Effector memory CD4-positive, alpha-beta T cell (primary cell): ENCODE data around the gene PTPRH.

Experiments
- DNase-seq, 3 donors: peaks; one replicate each; pipeline ENCODE4 v3.0.0-alpha.2; 2020
- H3K27ac ChIP-seq: 2 replicates; pipeline ENCODE4 v1.7.0; 2013; ENCODE audit warnings: mild to moderate bottlenecking, low read length, moderate library complexity; ENCODE audit not compliant: insufficient read depth, poor library complexity, severe bottlenecking
- H3K27me3 ChIP-seq: replicated peaks from 2 replicates; pipeline ENCODE4 v1.7.0; 2013; ENCODE audit warnings: mild to moderate bottlenecking, low read length; ENCODE audit not compliant: insufficient read depth, control insufficient read depth, poor library complexity, severe bottlenecking
- H3K36me3 ChIP-seq: 2 replicates; pipeline ENCODE4 v1.7.0; 2013; ENCODE audit warnings: mild to moderate bottlenecking, low read length, moderate library complexity; ENCODE audit not compliant: control insufficient read depth, insufficient read depth
- H3K4me1 ChIP-seq: 2 replicates; pipeline ENCODE4 v1.7.0; 2013; ENCODE audit warnings: low read length, mild to moderate bottlenecking; ENCODE audit not compliant: control insufficient read depth, insufficient read depth, poor library complexity, severe bottlenecking
- H3K4me3 ChIP-seq: 2 replicates; pipeline ENCODE4 v1.7.0; 2013; ENCODE audit warnings: low read length, low read depth, mild to moderate bottlenecking; ENCODE audit not compliant: insufficient read depth, poor library complexity, severe bottlenecking
- H3K9me3 ChIP-seq: 2 replicates; pipeline ENCODE4 v1.7.0; 2013; ENCODE audit warnings: mild to moderate bottlenecking, low read length, moderate library complexity; ENCODE audit not compliant: control insufficient read depth

The PTPRH gene

DNA sequence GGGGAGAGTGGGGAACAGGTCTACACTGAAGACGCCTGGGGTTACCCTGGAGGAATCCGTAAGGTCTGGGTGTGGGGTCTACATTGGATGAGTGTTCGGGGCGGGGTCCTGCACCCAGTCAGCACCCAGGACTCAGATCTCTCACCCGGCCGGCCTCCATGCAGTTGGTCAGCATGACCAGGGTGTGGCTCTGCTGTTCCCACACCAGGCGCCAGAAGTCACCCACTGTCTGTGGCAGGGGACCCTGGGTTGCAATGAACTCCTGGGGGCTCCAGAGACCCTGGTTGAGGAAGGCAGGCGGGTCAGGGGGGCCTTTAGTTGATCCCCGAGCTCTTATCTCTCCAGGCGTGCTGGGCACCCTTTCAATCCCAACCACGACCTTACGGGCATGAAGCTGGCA, 23.2 kb downstream of the PTPRH start:
- H3K4me3 ChIP-seq: no peak overlapping the region
- H3K9me3 ChIP-seq: no peaks in the 10 kb centered on the region
- H3K4me1 ChIP-seq: no peaks in the 10 kb centered on the region
- no peaks in the 10 kb centered on the region for H3K27me3 ChIP-seq
- no peak overlapping the region for H3K27ac ChIP-seq
- no peaks in the 10 kb centered on the region for H3K36me3 ChIP-seq
- no peak for DNase-seq

DNA sequence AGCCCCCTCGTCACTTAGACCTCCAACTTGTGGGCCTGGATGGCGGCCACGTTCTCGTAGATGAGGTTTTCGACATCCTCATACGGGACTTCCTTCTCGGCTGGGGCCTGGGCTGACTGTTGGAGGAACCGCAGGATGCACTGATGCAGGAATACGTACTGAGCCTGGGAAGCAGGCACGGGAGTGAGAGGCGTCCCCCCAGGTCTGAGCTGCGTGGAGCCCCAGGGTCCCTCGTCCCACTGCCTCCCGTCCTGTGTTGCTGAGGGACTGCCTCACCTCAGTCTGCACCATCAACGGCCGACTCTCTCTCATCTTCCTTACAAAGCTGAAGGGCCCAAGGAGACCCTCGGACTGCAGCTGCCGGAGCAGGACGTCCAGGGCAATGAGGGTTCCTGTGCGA, 27.6 kb downstream of the PTPRH start:
- DNase-seq: no peak
- Histone ChIP-seq H3K27ac (no peak overlapping the region), H3K4me3 (no peak overlapping the region), H3K9me3 (no peaks in the 10 kb centered on the region), H3K4me1 (peaks cover 20% of the 10 kb centered on the region), H3K27me3 (peaks cover 29% of the 10 kb centered on the region), H3K36me3 (no peaks in the 10 kb centered on the region)

DNA sequence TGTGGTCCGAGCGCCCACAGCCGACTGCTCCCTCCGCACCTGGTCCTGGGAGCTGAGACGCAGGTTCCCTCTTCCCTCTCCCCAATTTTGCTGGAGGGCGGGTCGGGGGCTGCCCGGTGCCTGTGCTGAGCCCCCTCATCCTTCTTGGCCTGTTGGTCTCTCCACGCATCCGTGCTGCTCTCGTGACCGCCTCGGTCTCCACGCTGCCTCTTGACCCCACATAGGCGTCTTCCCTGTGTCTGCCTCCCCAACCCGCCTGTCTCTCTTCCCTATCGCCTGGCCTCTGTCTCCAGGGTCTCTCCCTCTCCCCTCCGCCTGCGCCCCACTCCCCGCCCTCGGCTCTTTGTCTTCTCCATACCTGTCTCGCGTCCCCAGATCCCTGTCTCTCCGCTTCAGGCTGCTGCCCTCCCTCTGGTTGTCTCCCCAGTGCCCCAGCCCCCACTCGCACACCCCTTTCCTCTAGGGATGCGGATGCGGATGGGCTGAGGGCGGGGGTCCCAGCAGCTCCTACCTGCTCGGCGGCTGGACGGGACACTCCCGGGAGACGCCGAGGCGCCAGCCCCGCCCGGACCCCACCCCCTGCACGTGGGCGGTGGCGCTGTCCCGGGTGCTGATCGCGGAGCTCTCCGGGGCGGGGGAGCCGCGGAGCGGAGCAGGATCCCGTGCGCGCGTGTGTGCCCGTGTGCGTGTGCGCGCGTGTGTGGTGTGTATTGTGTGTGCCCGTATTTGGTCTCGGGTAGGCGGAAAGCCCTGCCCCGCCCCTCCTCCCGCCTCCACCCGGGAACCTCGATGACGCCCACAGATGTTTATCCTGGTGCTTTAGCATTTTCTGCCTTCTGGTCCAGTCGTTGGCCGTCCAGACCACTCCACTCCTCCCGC, 29.5 kb downstream of the PTPRH start, which contains the start of gene SYT5:
Gene SYT5 (minus strand): TSS at position 684 of the 879 bp plus-strand sequence. CDS start 1,248 bp downstream, outside the sequence.
- H3K4me3 ChIP-seq: peak within 1 kb of the TSS; percentile 44
- DNase-seq: peak in 2 of 3 donors; percentile 27 to 33
- no peaks in the 10 kb centered on the region for H3K36me3 ChIP-seq
- peak within 1 kb of the TSS; percentile 36 for H3K27ac ChIP-seq
- no peaks in the 10 kb centered on the region for H3K9me3 ChIP-seq
- peaks cover 37% of the 10 kb centered on the region for H3K27me3 ChIP-seq
- peaks cover 20% of the 10 kb centered on the region for H3K4me1 ChIP-seq

DNA sequence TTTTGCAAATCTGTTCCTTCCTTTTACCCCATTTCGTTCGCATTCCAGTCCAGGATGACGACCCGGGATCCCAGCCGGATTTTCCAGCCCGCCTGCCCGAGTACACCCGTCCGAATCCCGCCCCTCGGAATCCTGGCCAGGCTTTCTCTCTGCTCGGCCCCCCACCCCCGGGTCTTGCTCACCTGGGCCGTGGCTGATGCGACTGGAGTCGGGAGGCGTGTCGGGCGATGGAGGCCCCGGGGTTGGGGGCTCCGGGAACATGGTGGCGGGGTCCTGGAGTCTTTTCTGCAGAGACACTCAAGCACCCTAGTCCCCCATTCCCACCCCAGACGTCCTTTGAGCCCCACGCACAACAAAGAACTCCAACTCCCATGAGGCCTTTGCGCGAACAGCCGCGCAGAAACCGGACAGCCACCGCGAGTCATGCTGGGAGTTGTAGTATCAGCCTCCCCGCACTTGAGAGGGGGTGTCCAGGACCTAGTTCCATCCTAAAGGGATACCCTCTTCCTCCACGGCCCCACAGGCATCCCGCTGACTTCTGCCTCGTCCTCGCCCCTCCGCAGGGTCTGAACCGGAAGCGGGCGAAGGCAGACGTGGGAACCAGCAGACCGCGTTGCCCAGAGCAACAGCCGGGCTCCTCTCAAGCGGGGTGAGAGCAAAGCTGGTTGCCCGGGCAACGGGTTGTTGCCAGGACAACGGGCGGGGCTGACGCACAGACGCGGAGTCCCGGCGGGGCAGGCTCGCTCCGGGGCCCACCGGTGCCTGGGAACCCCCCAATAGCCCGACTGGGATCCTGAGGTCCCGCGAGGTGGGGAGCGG, 30.3 kb downstream of the PTPRH start:
- no peaks in the 10 kb centered on the region for H3K36me3 ChIP-seq
- H3K4me3 ChIP-seq: peak overlapping the region; percentile 44
- peaks cover 25% of the 10 kb centered on the region for H3K4me1 ChIP-seq
- peak; percentile 92 to 95 (median 94) for DNase-seq
- H3K9me3 ChIP-seq: no peaks in the 10 kb centered on the region
- H3K27ac ChIP-seq: peak overlapping the region; percentile 36
- H3K27me3 ChIP-seq: peaks cover 46% of the 10 kb centered on the region

DNA sequence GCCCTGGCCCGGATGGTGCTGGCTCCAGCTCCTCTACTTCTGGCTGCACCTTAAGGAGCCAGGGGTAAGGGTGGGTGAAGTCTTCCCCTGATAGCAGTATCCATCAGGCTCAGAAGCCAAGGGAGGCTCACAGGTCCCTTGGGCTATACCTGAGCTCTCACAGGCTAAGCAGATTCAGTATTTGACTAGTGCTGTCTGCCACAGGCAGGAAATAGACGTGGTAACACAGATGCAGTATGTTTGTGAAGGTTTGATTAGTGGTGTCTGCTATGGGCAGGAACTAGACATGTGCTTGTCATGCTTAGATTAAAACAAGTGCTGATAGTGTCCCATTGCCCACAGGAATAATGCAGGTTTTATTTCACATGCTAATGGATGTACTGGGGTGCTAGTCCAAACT, 33.2 kb downstream of the PTPRH start:
- Histone ChIP-seq H3K36me3 (no peaks in the 10 kb centered on the region), H3K9me3 (no peaks in the 10 kb centered on the region), H3K4me3 (no peak overlapping the region), H3K4me1 (peaks cover 32% of the 10 kb centered on the region), H3K27ac (no peak overlapping the region), H3K27me3 (peaks cover 55% of the 10 kb centered on the region)
- DNase-seq: no peak

DNA sequence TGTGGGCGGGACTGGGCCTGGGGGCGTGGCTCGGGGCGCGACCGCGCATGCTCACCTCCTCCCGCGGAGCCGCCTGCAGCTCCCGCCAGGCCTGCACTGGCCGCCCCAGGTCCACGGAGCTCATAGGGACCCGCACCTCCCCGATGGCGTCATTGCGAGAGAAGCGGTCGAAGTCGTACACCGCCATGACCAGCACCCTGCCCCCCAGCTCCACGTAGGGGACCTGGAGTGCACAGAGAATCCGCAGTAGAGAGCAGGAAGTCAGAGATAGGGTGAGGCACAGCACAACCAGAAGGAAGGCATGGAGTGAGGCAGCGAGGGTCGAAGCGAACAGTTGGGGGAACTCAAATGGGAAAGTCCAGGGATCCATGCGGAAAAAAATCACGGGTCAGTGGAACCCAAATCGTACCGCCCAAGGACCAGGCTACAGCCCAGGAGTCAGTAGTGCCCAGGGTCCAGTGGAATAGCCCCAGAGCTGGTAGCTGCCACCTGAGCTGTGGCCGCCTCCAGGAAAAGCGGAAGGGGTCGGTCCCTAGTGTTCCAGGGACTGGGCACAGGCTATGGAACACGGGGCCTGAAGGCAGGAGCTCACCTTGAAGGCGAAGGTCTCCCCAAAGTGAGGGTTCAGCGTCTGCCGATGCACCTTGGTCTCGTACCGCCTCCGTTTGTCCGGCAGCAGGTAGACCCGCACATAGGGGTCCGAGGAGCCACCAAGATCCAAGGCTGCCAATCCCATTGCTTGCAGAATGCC, 34.0 kb downstream of the PTPRH start:
- H3K36me3 ChIP-seq: no peaks in the 10 kb centered on the region
- H3K9me3 ChIP-seq: no peaks in the 10 kb centered on the region
- DNase-seq: no peak
- H3K4me3 ChIP-seq: no peak overlapping the region
- H3K4me1 ChIP-seq: peaks cover 29% of the 10 kb centered on the region
- H3K27me3 ChIP-seq: peaks cover 50% of the 10 kb centered on the region
- no peak overlapping the region for H3K27ac ChIP-seq

DNA sequence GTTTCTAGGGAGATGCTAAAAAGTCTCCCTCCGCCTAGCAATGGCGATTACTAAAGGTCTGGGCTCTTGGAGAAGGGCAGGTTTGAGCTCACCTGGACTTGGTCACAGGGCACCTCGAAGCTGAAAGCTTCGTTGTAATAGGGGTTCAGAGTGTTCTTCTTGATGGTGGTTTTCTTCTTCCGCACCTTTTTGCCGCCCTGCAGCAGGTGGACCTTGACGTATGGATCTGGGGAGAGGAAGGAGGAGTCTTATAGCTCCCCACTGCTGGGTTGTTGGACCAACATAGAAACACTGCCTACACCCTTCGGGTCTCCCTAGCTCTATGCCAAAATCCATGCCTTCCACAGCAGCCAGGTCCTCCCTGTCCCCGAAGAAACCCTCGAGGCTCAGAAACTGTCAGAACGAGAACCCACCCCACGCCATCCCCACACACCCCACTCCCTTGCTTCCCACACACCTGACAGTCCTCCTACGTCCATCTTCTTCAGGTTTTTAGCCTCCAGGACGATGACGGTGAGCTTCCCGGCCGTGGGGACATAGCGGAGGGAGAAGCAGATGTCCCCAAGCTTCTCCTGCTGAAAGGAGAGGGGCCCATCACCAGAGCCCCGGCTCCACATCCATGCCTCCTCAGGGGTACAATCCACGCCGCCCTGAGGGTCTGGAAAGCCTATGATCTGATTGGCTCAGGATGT, 34.7 kb downstream of the PTPRH start:
- Histone ChIP-seq H3K36me3 (no peaks in the 10 kb centered on the region), H3K27me3 (peaks cover 51% of the 10 kb centered on the region), H3K4me3 (no peak overlapping the region), H3K27ac (no peak overlapping the region), H3K9me3 (no peaks in the 10 kb centered on the region), H3K4me1 (peaks cover 23% of the 10 kb centered on the region)
- DNase-seq: no peak

DNA sequence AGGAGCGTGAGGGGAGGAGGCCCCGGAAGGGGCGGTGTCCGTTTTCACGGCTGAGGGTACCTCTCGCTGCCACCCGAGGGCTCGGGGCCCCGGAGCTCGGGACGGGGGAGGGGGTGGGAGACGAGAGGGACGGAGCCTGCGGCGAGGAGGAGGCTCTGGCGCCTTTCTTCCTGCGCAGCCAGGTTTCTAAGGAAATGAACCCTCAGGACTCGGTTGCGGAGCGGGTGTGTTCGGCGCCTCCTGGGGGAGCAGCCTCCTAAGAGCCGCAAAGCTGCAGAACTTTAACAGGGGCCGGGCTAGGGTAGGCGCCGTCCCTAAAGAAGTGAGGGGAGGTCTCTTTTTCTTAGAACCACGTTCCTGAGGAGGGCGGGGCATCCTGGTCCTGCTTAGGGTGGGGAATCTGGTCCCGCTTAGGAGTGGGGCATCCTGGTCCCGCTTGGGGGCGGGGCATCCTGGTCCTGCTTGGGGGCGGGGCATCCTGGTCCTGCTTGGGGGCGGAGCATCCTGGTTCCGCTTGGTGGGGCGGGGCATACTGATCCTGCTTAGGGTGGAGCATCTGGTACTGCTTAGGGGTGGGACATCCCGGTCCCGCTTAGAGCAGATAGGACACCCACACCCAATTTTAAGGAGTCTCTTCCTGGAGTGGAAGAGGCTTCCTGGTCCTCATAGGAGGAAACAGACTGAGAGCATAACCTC, 35.4 kb downstream of the PTPRH start:
- Histone ChIP-seq H3K9me3 (no peaks in the 10 kb centered on the region), H3K4me3 (peak overlapping the region; percentile 42), H3K4me1 (peaks cover 16% of the 10 kb centered on the region), H3K27ac (no peak overlapping the region), H3K36me3 (no peaks in the 10 kb centered on the region), H3K27me3 (peaks cover 48% of the 10 kb centered on the region)
- DNase-seq: peak in 1 of 3 donors; percentile 21

DNA sequence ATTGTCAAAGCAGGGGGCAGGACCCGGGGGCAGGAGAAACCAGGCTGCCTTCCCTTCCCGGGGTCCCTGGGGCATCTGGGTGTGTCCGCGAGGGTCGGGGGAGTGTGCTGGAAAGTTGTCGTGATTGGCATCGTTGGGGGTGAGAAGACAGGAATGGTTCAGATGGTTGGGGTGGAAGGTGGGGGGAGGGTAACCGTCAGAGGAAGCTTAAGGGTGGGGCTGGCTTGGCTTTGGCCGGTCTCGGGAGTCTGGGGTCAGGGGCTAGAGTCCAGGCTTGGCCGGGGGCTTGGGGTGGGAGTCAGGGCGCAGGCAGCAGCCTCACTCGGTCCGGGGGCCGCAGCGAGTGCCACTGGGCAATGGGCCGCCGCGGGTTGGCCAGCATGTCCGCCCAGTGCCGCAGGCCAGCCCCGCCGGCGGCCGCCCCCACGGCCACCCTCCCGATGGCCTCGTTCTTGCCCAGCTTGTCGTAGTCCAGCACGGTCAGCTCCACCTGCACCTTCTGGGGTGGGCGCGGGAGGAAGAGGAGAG, 36.1 kb downstream of the PTPRH start:
- Histone ChIP-seq H3K27ac (no peak overlapping the region), H3K4me1 (peaks cover 13% of the 10 kb centered on the region), H3K9me3 (no peaks in the 10 kb centered on the region), H3K36me3 (no peaks in the 10 kb centered on the region), H3K27me3 (peaks cover 42% of the 10 kb centered on the region), H3K4me3 (peak overlapping the region; percentile 42)
- DNase-seq: no peak
